ENCODE results near the gene SNRNP27. TPM values are rescaled to one million over a fixed set of nuclear protein-coding genes. Genes with fewer than 3 reads are reported as not detected.

Gene SNRNP27
- total and polyA plus RNA-seq, 9 of the 15 experiments (the other 6 are each of a cell fraction or from before 2014, with no cell fraction given), result 29.2 to 102 (median 65.7) TPM

- TF ChIP-seq ZBTB34 (CRISPR knock-in tag; IDR thresholded peaks at IDR 0.05) (no peak), SMARCC2 (IDR thresholded peaks at IDR 0.05; ENCODE audit: low read depth) (peak; percentile 74), HDAC1 (IDR thresholded peaks at IDR 0.05) (peak in 1 of 2 experiments; percentile 58; a peak in 2 of 4 replicates), NFYB (IDR thresholded peaks at IDR 0.05; ENCODE audit: extremely low read depth, insufficient read length) (no peak), ZBTB5 (IDR thresholded peaks at IDR 0.05) (no peak), ARID1B (IDR thresholded peaks at IDR 0.05) (peak; percentile 88), SOX6 (IDR thresholded peaks at IDR 0.05) (peak; percentile 71; the same call in 1 of the 2 replicates), ZNF398 (CRISPR knock-in tag; IDR thresholded peaks at IDR 0.05) (no peak), CREB1 (IDR thresholded peaks at IDR 0.05) (peak; percentile 37; the same call in 1 of the 2 replicates), CREB1 (CRISPR knock-in tag; IDR thresholded peaks at IDR 0.05) (0 out of 2 replicates have a peak, but pooled peaks have one; percentile 36), GABPB1 (CRISPR knock-in tag; IDR thresholded peaks at IDR 0.05) (0 out of 2 replicates have a peak, but pooled peaks have one; percentile 27), POLR2G (IDR thresholded peaks at IDR 0.05; ENCODE audit: low read depth, low read length) (peak; percentile 26; the same call in 1 of the 2 replicates), SMARCA4 (IDR thresholded peaks at IDR 0.05) (peak; percentile 91), ELF2 (CRISPR knock-in tag; IDR thresholded peaks at IDR 0.05) (0 out of 2 replicates have a peak, but pooled peaks have one; percentile 36), TFE3 (CRISPR knock-in tag; IDR thresholded peaks at IDR 0.05) (no peak), ZNF12 (CRISPR knock-in tag; IDR thresholded peaks at IDR 0.05) (no peak), LEF1 (IDR thresholded peaks at IDR 0.05) (peak; percentile 89; the same call in 1 of the 2 replicates), MAFF (IDR thresholded peaks at IDR 0.05; ENCODE audit: low read length) (peak; percentile 56; the same call in 1 of the 2 replicates), NRF1 (conservative IDR thresholded peaks at IDR 0.05 in 1 of 2, IDR thresholded peaks at IDR 0.05 in 1 of 2) (0 out of 4 replicates have a peak, but pooled peaks of 1 of the 2 experiments have one; percentile 50), BHLHE40 (IDR thresholded peaks at IDR 0.05; ENCODE audit: low read length) (peak; percentile 33; the same call in 1 of the 2 replicates), TAL1 (IDR thresholded peaks at IDR 0.05) (peak; percentile 18; the same call in 1 of the 2 replicates)
Observed at GRCh38 chr2:69933839-69934613, 40.3 kb downstream of the SNRNP27 start (continued).
